ENCODE data around the gene APEX1.
A peak's percentile ranks its signal among the peaks of the same experiment; 100 is the strongest.

The APEX1 gene

DNA sequence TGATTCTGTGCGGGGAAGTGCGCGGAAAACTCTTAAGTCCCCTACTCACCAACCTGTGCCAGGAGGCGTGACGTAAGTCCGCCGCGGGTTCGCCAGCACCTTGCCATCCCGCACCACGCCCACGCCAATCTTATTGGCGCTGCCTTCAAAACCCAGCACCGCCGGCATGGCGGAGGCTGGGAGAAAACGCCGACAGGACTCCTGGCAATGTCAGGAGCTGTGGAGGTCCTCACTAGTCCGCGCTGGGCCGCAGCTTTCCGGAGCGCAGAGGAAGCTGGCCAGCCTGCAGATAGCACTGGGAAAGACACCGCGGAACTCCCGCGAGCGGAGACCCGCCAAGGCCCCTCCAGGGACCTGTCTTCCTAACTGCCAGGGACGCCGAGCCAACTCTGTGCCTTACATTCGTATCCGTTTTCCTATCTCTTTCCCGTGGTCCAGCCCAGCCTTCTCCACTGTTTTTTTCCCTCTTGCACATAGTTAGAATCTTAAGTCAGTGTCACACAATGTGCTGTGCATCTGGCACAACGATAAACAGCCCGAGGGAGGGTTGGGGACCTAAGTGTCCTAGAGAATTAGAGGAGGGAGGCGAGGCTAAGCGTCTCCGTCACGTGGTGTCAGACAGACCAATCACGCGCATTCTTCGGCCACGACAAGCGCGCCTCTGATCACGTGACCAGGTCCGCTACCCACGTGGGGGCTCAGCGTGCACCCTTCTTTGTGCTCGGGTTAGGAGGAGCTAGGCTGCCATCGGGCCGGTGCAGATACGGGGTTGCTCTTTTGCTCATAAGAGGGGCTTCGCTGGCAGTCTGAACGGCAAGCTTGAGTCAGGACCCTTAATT lies at the start of gene APEX1, which contains the start of gene OSGEP:
Gene APEX1 (plus strand): TSS at position 711 of the 839 bp plus-strand sequence. CDS start 420 bp downstream, outside the sequence.
Gene OSGEP (minus strand): TSS at position 297 of the 839 bp plus-strand sequence. CDS start 129 bp downstream, at position 168.
- Histone ChIP-seq H3K27me3 (ENCODE audit: control insufficient read depth, insufficient read depth, low read length) (no peaks in the 10 kb centered on the region), H3K4me3 (ENCODE audit: low read depth, low read length) (peak within 1 kb of the TSS; percentile 85), H3K9ac (ENCODE audit: low read depth, low read length) (peak within 1 kb of the TSS; percentile 91), H3K4me1 (ENCODE audit: control insufficient read depth, insufficient read depth, low read length) (peaks cover 11% of the 10 kb centered on the region), H3K27ac (ENCODE audit: low read depth, low read length) (peak within 1 kb of the TSS; percentile 90), H3K36me3 (ENCODE audit: control insufficient read depth, insufficient read depth, low read length) (peaks cover 66% of the 10 kb centered on the region), H3K9me3 (ENCODE audit: control insufficient read depth, insufficient read depth, low read length) (no peaks in the 10 kb centered on the region)

DNA sequence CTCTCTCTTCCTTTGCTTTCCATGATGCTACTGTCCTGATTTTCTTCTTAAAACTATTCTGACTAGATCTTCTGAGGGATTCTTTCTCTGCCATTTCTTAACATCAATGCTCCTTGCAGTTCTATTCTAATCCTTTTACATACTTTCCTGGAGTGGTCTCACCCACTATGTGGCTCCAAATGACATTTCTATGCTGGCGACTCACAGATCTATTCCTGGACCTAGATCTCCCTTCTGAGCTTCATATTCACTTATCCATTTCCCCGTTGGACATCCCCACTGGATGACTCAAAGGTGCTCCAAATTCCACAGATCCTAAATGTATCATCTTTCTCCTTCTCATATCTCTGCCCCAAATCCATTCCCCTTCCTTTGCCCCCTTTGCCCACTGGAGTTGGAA lies 45.8 kb upstream of the APEX1 start:
- Histone ChIP-seq H3K36me3 (ENCODE audit: control insufficient read depth, insufficient read depth, low read length) (peaks cover 36% of the 10 kb centered on the region), H3K27ac (ENCODE audit: low read depth, low read length) (no peak overlapping the region), H3K4me1 (ENCODE audit: control insufficient read depth, insufficient read depth, low read length) (peaks cover 13% of the 10 kb centered on the region; the same call in 1 of the 2 replicates), H3K27me3 (ENCODE audit: control insufficient read depth, insufficient read depth, low read length) (no peaks in the 10 kb centered on the region), H3K9ac (ENCODE audit: low read depth, low read length) (no peak overlapping the region), H3K4me3 (ENCODE audit: low read depth, low read length) (no peak overlapping the region), H3K9me3 (ENCODE audit: control insufficient read depth, insufficient read depth, low read length) (no peaks in the 10 kb centered on the region)

DNA sequence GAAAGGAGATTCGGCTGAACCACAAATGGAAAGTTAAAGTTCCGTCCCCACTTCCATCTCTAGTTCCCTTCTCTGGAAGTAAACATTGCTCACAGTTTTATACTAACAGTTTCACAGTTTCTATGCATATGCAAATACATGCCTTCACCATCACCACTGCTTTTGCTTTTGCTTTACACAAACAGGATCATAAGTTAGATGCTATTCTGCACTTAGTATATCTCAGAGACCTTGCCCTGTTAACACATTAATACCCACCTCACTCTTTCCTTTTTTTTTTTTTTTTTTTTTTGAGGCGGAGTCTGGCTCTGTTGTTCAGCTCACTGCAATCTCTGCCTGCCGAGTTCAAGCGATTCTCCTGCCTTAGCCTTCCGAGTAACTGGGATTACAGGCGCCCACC lies 42.6 kb upstream of the APEX1 start:
- peaks cover 18% of the 10 kb centered on the region for H3K4me1 ChIP-seq (ENCODE audit: control insufficient read depth, insufficient read depth, low read length)
- H3K27ac ChIP-seq (ENCODE audit: low read depth, low read length), result no peak overlapping the region
- no peaks in the 10 kb centered on the region for H3K27me3 ChIP-seq (ENCODE audit: control insufficient read depth, insufficient read depth, low read length)
- H3K36me3 ChIP-seq (ENCODE audit: control insufficient read depth, insufficient read depth, low read length), result peaks cover 9% of the 10 kb centered on the region
- H3K9ac ChIP-seq (ENCODE audit: low read depth, low read length), result peak overlapping the region; percentile 67; the same call in 1 of the 2 replicates
- no peaks in the 10 kb centered on the region for H3K9me3 ChIP-seq (ENCODE audit: control insufficient read depth, insufficient read depth, low read length)
- H3K4me3 ChIP-seq (ENCODE audit: low read depth, low read length), result peak overlapping the region; percentile 99

- Histone ChIP-seq H3K9ac (ENCODE audit: low read depth, low read length) (peak within 1 kb of the TSS; percentile 74), H3K4me1 (ENCODE audit: control insufficient read depth, insufficient read depth, low read length) (peaks cover 18% of the 10 kb centered on the region), H3K27me3 (ENCODE audit: control insufficient read depth, insufficient read depth, low read length) (no peaks in the 10 kb centered on the region), H3K27ac (ENCODE audit: low read depth, low read length) (peak within 1 kb of the TSS; percentile 86), H3K36me3 (ENCODE audit: control insufficient read depth, insufficient read depth, low read length) (peaks cover 2% of the 10 kb centered on the region), H3K9me3 (ENCODE audit: control insufficient read depth, insufficient read depth, low read length) (no peaks in the 10 kb centered on the region), H3K4me3 (ENCODE audit: low read depth, low read length) (peak within 1 kb of the TSS; percentile 99)
These were observed 41.9 kb upstream of the APEX1 start, which contains the start of gene TEP1 for GRCh38 chr14:20412876-20413743. Gene TEP1, minus strand, starts transcription at chr14:20413501. Its CDS starts 5,062 bp downstream, at chr14:20408439.

DNA sequence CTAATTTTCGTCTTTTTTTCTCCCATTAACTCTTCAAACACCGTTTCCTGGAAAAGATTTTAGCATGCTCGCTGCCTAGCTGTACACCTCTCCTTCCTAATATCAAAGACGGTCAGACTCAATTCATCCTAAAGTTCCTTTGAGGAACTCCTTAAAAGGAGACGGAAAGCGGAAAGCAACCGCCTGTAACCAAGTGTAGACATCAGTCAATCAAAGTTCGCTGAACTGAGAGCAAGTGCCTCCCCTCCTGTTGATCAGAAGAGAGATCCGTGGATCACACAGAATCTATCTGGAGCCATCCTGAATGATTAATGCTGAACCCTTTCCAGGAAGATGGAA lies 41.3 kb upstream of the APEX1 start:
- Histone ChIP-seq H3K27ac (ENCODE audit: low read depth, low read length) (no peak overlapping the region), H3K36me3 (ENCODE audit: control insufficient read depth, insufficient read depth, low read length) (no peaks in the 10 kb centered on the region), H3K4me3 (ENCODE audit: low read depth, low read length) (peak overlapping the region; percentile 99), H3K27me3 (ENCODE audit: control insufficient read depth, insufficient read depth, low read length) (no peaks in the 10 kb centered on the region), H3K9ac (ENCODE audit: low read depth, low read length) (peak overlapping the region; percentile 74; the same call in 1 of the 2 replicates), H3K4me1 (ENCODE audit: control insufficient read depth, insufficient read depth, low read length) (peaks cover 18% of the 10 kb centered on the region), H3K9me3 (ENCODE audit: control insufficient read depth, insufficient read depth, low read length) (no peaks in the 10 kb centered on the region)

- Histone ChIP-seq H3K27me3 (ENCODE audit: control insufficient read depth, insufficient read depth, low read length) (no peaks in the 10 kb centered on the region), H3K4me3 (ENCODE audit: low read depth, low read length) (no peak overlapping the region), H3K4me1 (ENCODE audit: control insufficient read depth, insufficient read depth, low read length) (peaks cover 18% of the 10 kb centered on the region), H3K9me3 (ENCODE audit: control insufficient read depth, insufficient read depth, low read length) (no peaks in the 10 kb centered on the region), H3K36me3 (ENCODE audit: control insufficient read depth, insufficient read depth, low read length) (no peaks in the 10 kb centered on the region), H3K27ac (ENCODE audit: low read depth, low read length) (no peak overlapping the region), H3K9ac (ENCODE audit: low read depth, low read length) (no peak overlapping the region)
These were observed 39.2 kb upstream of the APEX1 start for GRCh38 chr14:20415782-20416206.

DNA sequence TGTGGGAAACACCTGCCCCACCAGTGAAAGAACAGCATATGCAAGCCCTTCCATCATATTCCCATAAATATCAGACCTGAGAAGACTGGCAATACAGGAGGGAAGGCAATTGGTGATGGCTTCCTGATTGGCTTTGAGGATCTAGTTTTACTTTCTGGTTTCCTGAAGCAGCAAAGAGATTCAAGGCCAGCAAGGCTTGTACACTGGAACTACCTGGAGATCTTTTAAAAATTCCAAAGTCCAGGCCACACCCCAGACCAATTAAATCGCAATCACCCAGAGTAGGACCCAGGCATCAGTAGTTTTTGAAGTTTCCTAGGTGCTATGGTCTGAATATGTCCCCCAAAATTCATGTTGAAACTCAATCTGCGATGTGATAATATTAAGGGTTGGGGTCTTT lies 38.8 kb upstream of the APEX1 start:
- Histone ChIP-seq H3K27me3 (ENCODE audit: control insufficient read depth, insufficient read depth, low read length) (no peaks in the 10 kb centered on the region), H3K4me3 (ENCODE audit: low read depth, low read length) (no peak overlapping the region), H3K36me3 (ENCODE audit: control insufficient read depth, insufficient read depth, low read length) (no peaks in the 10 kb centered on the region), H3K9ac (ENCODE audit: low read depth, low read length) (no peak overlapping the region), H3K27ac (ENCODE audit: low read depth, low read length) (no peak overlapping the region), H3K4me1 (ENCODE audit: control insufficient read depth, insufficient read depth, low read length) (peaks cover 18% of the 10 kb centered on the region), H3K9me3 (ENCODE audit: control insufficient read depth, insufficient read depth, low read length) (no peaks in the 10 kb centered on the region)

- Histone ChIP-seq H3K9me3 (ENCODE audit: control insufficient read depth, insufficient read depth, low read length) (no peaks in the 10 kb centered on the region), H3K27ac (ENCODE audit: low read depth, low read length) (peak overlapping the region; percentile 32), H3K36me3 (ENCODE audit: control insufficient read depth, insufficient read depth, low read length) (no peaks in the 10 kb centered on the region), H3K27me3 (ENCODE audit: control insufficient read depth, insufficient read depth, low read length) (no peaks in the 10 kb centered on the region), H3K4me3 (ENCODE audit: low read depth, low read length) (no peak overlapping the region), H3K9ac (ENCODE audit: low read depth, low read length) (no peak overlapping the region), H3K4me1 (ENCODE audit: control insufficient read depth, insufficient read depth, low read length) (peaks cover 18% of the 10 kb centered on the region)
These were observed 37.5 kb upstream of the APEX1 start for GRCh38 chr14:20417250-20418186.

- H3K9me3 ChIP-seq (ENCODE audit: control insufficient read depth, insufficient read depth, low read length), result no peaks in the 10 kb centered on the region
- peaks cover 18% of the 10 kb centered on the region for H3K4me1 ChIP-seq (ENCODE audit: control insufficient read depth, insufficient read depth, low read length)
- no peaks in the 10 kb centered on the region for H3K27me3 ChIP-seq (ENCODE audit: control insufficient read depth, insufficient read depth, low read length)
- H3K36me3 ChIP-seq (ENCODE audit: control insufficient read depth, insufficient read depth, low read length), result no peaks in the 10 kb centered on the region
- H3K4me3 ChIP-seq (ENCODE audit: low read depth, low read length), result no peak overlapping the region
- peak overlapping the region; percentile 32 for H3K27ac ChIP-seq (ENCODE audit: low read depth, low read length)
- H3K9ac ChIP-seq (ENCODE audit: low read depth, low read length), result no peak overlapping the region
These were observed 36.5 kb upstream of the APEX1 start for GRCh38 chr14:20418501-20418909.

GRCh38 chr14:20419419-20419818 lies 35.6 kb upstream of the APEX1 start:
- Histone ChIP-seq H3K4me1 (ENCODE audit: control insufficient read depth, insufficient read depth, low read length) (peaks cover 10% of the 10 kb centered on the region), H3K27ac (ENCODE audit: low read depth, low read length) (no peak overlapping the region), H3K9me3 (ENCODE audit: control insufficient read depth, insufficient read depth, low read length) (no peaks in the 10 kb centered on the region), H3K9ac (ENCODE audit: low read depth, low read length) (no peak overlapping the region), H3K27me3 (ENCODE audit: control insufficient read depth, insufficient read depth, low read length) (no peaks in the 10 kb centered on the region), H3K36me3 (ENCODE audit: control insufficient read depth, insufficient read depth, low read length) (no peaks in the 10 kb centered on the region), H3K4me3 (ENCODE audit: low read depth, low read length) (no peak overlapping the region)

All from HUES48 (cell line).